ENCODE results near the gene NUDT15. TPM values are rescaled to one million over a fixed set of nuclear protein-coding genes. Genes with fewer than 3 reads are reported as not detected.

The NUDT15 gene
- total RNA-seq, 1 donor from 2014 or later, result 30.7 TPM

GRCh38 chr13:48006396-48006795 lies 31.1 kb upstream of the NUDT15 start:
- Mint-ChIP-seq H3K9me3 (ENCODE audit: low read depth) (no peaks in the 10 kb centered on the region), H3K27ac (no peak overlapping the region), H3K4me3 (ENCODE audit: low read depth) (no peak overlapping the region), H3K4me1 (ENCODE audit: low read depth) (peaks cover 24% of the 10 kb centered on the region), H3K36me3 (ENCODE audit: insufficient read depth) (no peaks in the 10 kb centered on the region), H3K27me3 (no peaks in the 10 kb centered on the region)
- no peak for DNase-seq (ENCODE audit: low spot score, unreplicated experiment)
- no peak for TF ChIP-seq CTCF (IDR thresholded peaks at IDR 0.05; ENCODE audit: unreplicated experiment)

GRCh38 chr13:48009284-48009683 lies 28.2 kb upstream of the NUDT15 start:
- Mint-ChIP-seq H3K27ac (peak overlapping the region; percentile 43), H3K9me3 (ENCODE audit: low read depth) (no peaks in the 10 kb centered on the region), H3K4me1 (ENCODE audit: low read depth) (peaks cover 12% of the 10 kb centered on the region), H3K36me3 (ENCODE audit: insufficient read depth) (no peaks in the 10 kb centered on the region), H3K27me3 (no peaks in the 10 kb centered on the region), H3K4me3 (ENCODE audit: low read depth) (no peak overlapping the region)
- TF ChIP-seq CTCF (IDR thresholded peaks at IDR 0.05; ENCODE audit: unreplicated experiment), result no peak
- DNase-seq (ENCODE audit: low spot score, unreplicated experiment), result no peak

- no peak for TF ChIP-seq CTCF (IDR thresholded peaks at IDR 0.05; ENCODE audit: unreplicated experiment)
- DNase-seq (ENCODE audit: low spot score, unreplicated experiment), result no peak
- no peak overlapping the region for H3K4me3 Mint-ChIP-seq (ENCODE audit: low read depth)
These were observed 26.8 kb upstream of the NUDT15 start for GRCh38 chr13:48010698-48011097.

GRCh38 chr13:48012668-48013067 lies 24.9 kb upstream of the NUDT15 start:
- no peaks in the 10 kb centered on the region for H3K27me3 Mint-ChIP-seq
- H3K9me3 Mint-ChIP-seq (ENCODE audit: low read depth), result no peaks in the 10 kb centered on the region
- H3K27ac Mint-ChIP-seq, result no peak overlapping the region
- TF ChIP-seq CTCF (IDR thresholded peaks at IDR 0.05; ENCODE audit: unreplicated experiment), result no peak
- H3K4me1 Mint-ChIP-seq (ENCODE audit: low read depth), result peaks cover 4% of the 10 kb centered on the region
- DNase-seq (ENCODE audit: low spot score, unreplicated experiment), result no peak
- no peak overlapping the region for H3K4me3 Mint-ChIP-seq (ENCODE audit: low read depth)
- H3K36me3 Mint-ChIP-seq (ENCODE audit: insufficient read depth), result no peaks in the 10 kb centered on the region

More at GRCh38 chr13:48010698-48011097, 26.8 kb upstream of the NUDT15 start:
- Mint-ChIP-seq H3K9me3 (ENCODE audit: low read depth) (no peaks in the 10 kb centered on the region), H3K4me1 (ENCODE audit: low read depth) (peaks cover 4% of the 10 kb centered on the region), H3K27me3 (no peaks in the 10 kb centered on the region), H3K36me3 (ENCODE audit: insufficient read depth) (no peaks in the 10 kb centered on the region), H3K27ac (no peak overlapping the region)

- Mint-ChIP-seq H3K27ac (peak overlapping the region; percentile 49), H3K9me3 (ENCODE audit: low read depth) (no peaks in the 10 kb centered on the region), H3K36me3 (ENCODE audit: insufficient read depth) (no peaks in the 10 kb centered on the region), H3K27me3 (no peaks in the 10 kb centered on the region), H3K4me1 (ENCODE audit: low read depth) (peaks cover under 1% of the 10 kb centered on the region), H3K4me3 (ENCODE audit: low read depth) (no peak overlapping the region)
- DNase-seq (ENCODE audit: low spot score, unreplicated experiment), result no peak
- no peak for TF ChIP-seq CTCF (IDR thresholded peaks at IDR 0.05; ENCODE audit: unreplicated experiment)
These were observed 23.2 kb upstream of the NUDT15 start for GRCh38 chr13:48014359-48014758.

Data from progenitor cell of endocrine pancreas (in vitro differentiated cells).